OCI-LY1 (cell line): Measurements from ENCODE around the gene CCDC33.

Experiments used
- CTCF ChIP-seq: fragments of 200-600 bp; sonication (generic), shearing (Covaris generic); IDR thresholded peaks from 2 replicates; pipeline ENCODE4 v1.5.1; 2017; ENCODE audit warnings: mild to moderate bottlenecking, antibody characterized with exemption, low read length, moderate library complexity, mixed read lengths
- EZH2 ChIP-seq: fragments of 200-600 bp; sonication (generic), shearing (Covaris generic); IDR thresholded peaks from 2 replicates; pipeline ENCODE4 v1.8.0; 2017; ENCODE audit warnings: borderline replicate concordance, mixed run types, mild to moderate bottlenecking, antibody characterized with exemption, low read length, moderate library complexity, mixed read lengths

- no peak for TF ChIP-seq CTCF
- no peak for TF ChIP-seq EZH2
These were observed 140.9 kb downstream of the CCDC33 start for GRCh38 chr15:74376825-74377581.
